Rectal smooth muscle tissue (tissue), 1 donor: ENCODE data around the gene RPS8.
"Not testable (repeated sequence)": the region's sequence is repeated elsewhere in the genome, so short reads cannot be mapped to it uniquely, and the experiment has no call there.

Experiments
- H3K27ac ChIP-seq: one replicate; pipeline ENCODE4 v1.7.0; 2013; ENCODE audit warnings: low read depth, low read length, inconsistent platforms
- H3K27me3 ChIP-seq: one replicate; pipeline ENCODE4 v1.7.0; 2013; ENCODE audit warnings: low read length; ENCODE audit not compliant: control insufficient read depth, insufficient read depth
- H3K36me3 ChIP-seq: one replicate; pipeline ENCODE4 v1.7.0; 2013; ENCODE audit warnings: low read length; ENCODE audit not compliant: control insufficient read depth, insufficient read depth
- H3K4me1 ChIP-seq: one replicate; pipeline ENCODE4 v1.7.0; 2013; ENCODE audit warnings: low read length; ENCODE audit not compliant: control insufficient read depth, insufficient read depth
- H3K4me3 ChIP-seq: one replicate; pipeline ENCODE4 v1.7.0; 2013; ENCODE audit warnings: low read length
- H3K9ac ChIP-seq: one replicate; pipeline ENCODE4 v1.7.0; 2013; ENCODE audit warnings: low read length

Gene RPS8

DNA sequence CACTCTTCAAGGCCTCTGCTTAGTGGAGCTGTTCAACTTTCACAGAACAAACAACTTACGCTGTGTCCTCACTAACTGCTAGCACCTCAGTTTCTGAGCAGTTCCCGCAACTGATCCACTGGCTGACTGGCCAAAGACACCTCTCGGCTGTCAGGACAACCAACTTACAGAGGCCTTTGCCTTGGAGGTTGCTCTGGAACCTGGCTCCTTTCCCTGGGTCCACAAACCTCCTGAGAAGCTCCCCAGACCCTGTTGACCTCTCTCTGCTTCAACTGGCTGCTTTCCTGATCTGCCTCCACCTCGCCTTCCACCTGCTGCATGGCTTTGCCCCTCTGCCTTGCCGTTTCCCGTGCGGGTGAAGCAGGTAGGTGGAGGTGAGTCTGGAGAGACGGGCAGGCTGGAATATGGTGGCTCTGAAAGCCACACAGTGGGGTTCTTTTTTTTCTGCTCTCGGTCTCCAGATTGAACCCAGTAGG is 45.9 kb downstream of the RPS8 start:
- Histone ChIP-seq H3K9ac (no peak overlapping the region), H3K27me3 (no peaks in the 10 kb centered on the region), H3K27ac (peak overlapping the region; percentile 100), H3K36me3 (no peaks in the 10 kb centered on the region), H3K4me3 (no peak overlapping the region), H3K4me1 (peaks cover 5% of the 10 kb centered on the region)

DNA sequence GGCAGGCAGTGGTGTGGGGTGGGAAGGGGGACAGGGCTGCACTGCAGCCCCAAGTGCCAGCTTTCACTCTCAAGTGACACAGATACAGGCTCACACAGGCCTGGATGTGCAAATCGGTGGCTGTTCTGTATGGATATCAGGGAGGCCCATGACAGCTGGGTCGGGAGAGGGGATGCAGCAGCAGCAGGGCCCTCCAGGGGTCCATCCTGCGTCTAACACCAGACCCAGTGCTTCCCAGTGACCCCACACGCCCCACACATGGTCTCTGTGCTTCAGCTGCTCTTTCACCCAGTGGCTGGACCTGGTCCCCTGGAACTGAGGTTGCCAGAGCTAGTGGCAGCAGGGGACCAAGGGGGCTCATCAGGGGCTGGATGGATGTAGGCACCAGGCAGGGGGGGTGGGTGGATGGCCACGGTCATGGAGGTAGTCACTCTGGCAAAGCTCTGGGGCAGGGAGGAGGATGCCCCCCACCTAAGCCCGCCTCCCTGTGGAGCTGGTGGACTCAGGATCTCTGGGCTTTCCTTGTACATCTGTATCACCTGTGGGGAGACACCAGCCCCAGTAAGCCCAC is 46.9 kb downstream of the RPS8 start:
- H3K9ac ChIP-seq: no peak overlapping the region
- H3K27me3 ChIP-seq: no peaks in the 10 kb centered on the region
- no peak overlapping the region for H3K27ac ChIP-seq
- H3K4me3 ChIP-seq: no peak overlapping the region
- H3K36me3 ChIP-seq: no peaks in the 10 kb centered on the region
- peaks cover 5% of the 10 kb centered on the region for H3K4me1 ChIP-seq

DNA sequence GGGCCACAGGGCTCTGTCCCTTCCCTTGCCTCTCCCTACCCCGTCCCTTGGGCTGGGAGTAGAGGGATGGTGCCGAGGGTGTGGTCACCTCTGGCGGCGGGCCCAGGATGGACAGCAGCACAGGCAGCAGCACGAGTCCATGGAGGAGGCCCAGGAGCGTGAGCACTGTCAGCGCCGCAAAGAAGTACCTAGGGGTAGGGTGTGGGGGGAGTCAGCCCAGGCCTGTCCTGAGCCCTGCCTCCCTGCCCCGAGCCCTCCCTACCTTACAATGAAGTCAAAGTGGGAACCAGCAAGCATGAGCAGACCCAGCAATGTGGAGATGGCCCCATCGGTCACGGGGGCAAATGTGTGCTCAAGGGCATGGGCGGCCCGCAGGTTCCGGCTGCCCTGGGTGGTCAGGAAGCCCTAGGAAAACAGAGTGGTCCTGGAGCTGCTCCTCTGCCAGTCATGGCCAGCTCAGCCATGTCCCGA is 47.7 kb downstream of the RPS8 start:
- Histone ChIP-seq H3K36me3 (no peaks in the 10 kb centered on the region), H3K4me1 (peaks cover 5% of the 10 kb centered on the region), H3K9ac (no peak overlapping the region), H3K27me3 (no peaks in the 10 kb centered on the region), H3K27ac (no peak overlapping the region), H3K4me3 (no peak overlapping the region)

DNA sequence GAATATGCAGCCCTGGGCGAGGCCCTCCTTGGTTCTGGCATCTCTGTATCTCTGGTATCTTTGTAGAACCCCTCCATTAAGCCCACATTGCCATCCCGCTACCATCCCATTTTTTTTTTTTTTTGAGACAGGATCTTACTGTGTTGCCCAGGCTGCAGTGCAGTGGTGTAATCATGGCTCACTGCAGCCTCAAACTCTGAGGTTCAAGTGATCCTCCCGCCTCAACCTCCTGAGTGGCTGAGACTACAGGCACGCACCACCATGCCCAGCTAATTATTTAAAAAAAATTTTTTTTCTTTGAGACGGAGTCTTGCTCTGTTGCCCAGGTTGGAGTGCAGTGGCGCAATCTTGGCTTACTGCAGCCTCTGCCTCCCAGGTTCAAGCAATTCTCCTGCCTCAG is 49.1 kb downstream of the RPS8 start:
- not testable (repeated sequence) for H3K36me3 ChIP-seq, H3K27ac ChIP-seq, H3K4me1 ChIP-seq, H3K4me3 ChIP-seq, H3K27me3 ChIP-seq, H3K9ac ChIP-seq

DNA sequence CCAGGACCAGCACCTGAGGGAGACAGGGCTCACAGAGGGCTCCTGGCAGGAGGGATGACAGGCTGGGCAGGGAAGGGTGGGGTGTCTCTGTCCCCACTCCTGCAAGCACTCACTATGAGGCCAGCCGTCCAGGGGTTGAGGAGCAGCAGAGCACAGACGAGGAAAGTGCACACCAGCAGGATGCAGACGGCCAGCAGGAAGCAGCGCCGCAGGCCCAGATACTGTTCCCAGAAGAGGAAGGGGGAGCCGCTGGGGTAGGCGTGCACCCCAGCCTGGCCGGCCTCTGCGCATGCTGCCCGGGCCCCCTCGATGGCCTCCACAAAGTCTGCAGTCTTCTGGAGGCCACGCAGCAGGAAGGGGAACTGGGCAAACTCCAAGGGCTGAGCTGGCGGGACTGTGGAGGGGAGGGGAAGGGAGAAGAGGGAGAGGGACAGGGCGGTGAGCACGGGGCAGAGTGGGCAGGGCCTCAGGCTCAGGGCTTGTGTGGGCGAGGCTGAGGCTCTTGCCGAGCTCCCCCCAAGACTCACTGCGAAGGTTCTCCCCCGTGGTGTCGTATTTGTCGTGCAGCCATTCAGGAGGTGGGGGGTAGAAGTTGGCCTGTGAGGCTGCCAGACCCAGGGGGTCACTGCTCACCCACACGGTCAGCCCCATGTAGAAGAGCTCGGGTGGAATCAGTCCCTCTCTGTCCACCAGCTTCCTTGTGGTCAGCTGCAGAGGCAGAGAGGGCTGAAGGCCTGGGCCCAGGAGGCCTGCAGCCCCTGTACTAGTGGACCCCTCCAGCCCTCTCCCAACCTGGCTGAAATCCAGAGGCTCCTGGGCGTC is 51.2 kb downstream of the RPS8 start:
- Histone ChIP-seq H3K36me3 (no peaks in the 10 kb centered on the region), H3K4me3 (no peak overlapping the region), H3K4me1 (no peaks in the 10 kb centered on the region), H3K27me3 (no peaks in the 10 kb centered on the region), H3K27ac (no peak overlapping the region), H3K9ac (no peak overlapping the region)

DNA sequence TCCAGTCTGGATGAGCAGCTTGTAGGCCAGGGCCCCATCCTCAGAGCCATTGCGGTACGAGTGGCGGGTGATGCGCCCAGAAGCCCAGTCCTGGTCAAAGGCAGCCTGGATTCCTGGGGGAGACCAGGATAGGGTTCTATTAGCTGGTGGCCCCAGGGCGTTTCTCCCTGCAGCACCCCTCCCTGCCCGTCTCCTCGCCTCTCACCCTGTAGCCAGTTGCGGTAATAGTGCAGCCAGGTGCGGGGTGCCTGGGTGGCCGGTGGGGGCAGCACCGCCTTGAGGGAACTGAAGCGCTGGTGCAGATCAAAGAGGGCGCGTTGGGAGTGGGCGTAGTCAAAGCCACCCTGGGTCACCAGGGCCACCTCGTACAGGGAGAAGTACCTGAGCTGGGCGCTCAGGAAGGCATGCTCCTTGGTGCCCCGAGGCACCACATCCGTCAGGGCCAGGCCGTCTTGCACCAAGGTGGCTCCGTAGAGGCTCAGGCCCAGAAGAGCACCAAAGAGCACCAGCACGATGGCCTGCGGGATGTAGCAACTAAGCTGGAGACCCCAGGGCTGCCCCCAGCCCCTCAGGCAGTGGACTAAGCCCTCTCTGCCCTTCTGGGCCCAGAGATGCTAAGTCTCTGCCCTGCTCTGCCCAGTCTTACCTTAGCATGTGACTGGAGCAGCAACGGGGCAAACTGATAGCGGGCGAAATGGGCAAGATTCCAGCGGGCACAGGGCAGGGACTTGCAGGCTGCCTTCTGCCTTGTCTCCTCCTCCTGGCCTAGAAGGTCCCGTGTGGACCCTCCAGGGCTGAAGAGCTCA is 52.1 kb downstream of the RPS8 start:
- Histone ChIP-seq H3K9ac (no peak overlapping the region), H3K27me3 (no peaks in the 10 kb centered on the region), H3K36me3 (no peaks in the 10 kb centered on the region), H3K4me3 (no peak overlapping the region), H3K4me1 (no peaks in the 10 kb centered on the region), H3K27ac (no peak overlapping the region)

DNA sequence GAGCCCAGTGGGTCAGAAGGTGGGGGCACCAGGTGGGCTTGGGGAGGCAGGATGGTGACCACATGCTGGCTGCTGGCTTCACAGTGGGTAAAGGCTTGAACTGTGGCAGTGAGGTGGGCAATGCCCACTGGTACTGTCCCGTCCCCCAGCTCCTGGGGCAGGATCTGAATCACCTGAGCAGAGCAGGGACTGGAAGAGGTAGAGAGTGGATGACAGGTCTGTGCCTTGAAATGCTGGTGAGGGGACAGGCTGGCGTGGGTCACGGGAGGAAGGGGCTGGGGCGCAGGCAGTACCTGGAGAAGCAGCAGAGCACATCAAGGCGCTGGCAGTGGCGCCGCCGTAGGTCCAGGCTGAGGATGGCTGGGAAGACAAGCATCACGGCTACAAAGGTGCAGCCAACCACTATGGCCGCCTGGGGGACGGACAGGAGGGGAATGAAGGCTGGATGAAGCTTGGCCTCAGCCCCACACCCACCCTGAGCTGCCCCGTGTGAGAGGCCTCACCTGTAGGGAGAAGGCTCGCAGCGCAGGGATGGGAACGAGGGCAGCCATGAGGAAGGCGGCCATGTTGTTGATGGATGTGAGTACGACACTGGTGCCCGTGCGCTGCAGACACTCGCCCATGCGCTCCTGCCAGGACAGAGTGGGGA is 52.8 kb downstream of the RPS8 start:
- no peak overlapping the region for H3K27ac ChIP-seq
- no peaks in the 10 kb centered on the region for H3K27me3 ChIP-seq
- H3K9ac ChIP-seq: no peak overlapping the region
- no peaks in the 10 kb centered on the region for H3K4me1 ChIP-seq
- no peak overlapping the region for H3K4me3 ChIP-seq
- no peaks in the 10 kb centered on the region for H3K36me3 ChIP-seq
